ENCODE results near the gene NCR3LG1.

The NCR3LG1 gene

GRCh38 chr11:17351510-17352176, at the start of gene NCR3LG1:
Gene NCR3LG1, plus strand, starts transcription at chr11:17351800. Its CDS starts 170 bp downstream, at chr11:17351970.
- DNase-seq = peak; percentile 60 to 61

GRCh38 chr11:17313349-17314231, 38.0 kb upstream of the NCR3LG1 start:
- no peak for DNase-seq

GRCh38 chr11:17314232-17314547, 37.4 kb upstream of the NCR3LG1 start:
- no peak for DNase-seq

GRCh38 chr11:17314904-17315426, 36.6 kb upstream of the NCR3LG1 start:
- DNase-seq = no peak

GRCh38 chr11:17328871-17329494, 22.6 kb upstream of the NCR3LG1 start:
- no peak for DNase-seq

GRCh38 chr11:17331669-17332068, 19.9 kb upstream of the NCR3LG1 start:
- no peak for DNase-seq

GRCh38 chr11:17333799-17334586, 17.6 kb upstream of the NCR3LG1 start:
- DNase-seq = no peak

GRCh38 chr11:17343257-17343656, 8.3 kb upstream of the NCR3LG1 start:
- no peak for DNase-seq

GRCh38 chr11:17343907-17344306, 7.7 kb upstream of the NCR3LG1 start:
- peak; percentile 43 to 44 for DNase-seq

- no peak for DNase-seq
Measured at GRCh38 chr11:17347676-17348075, 3.9 kb upstream of the NCR3LG1 start.

GRCh38 chr11:17350455-17351171, 987 bp upstream of the NCR3LG1 start:
- no peak for DNase-seq

GRCh38 chr11:17351172-17351509, 459 bp upstream of the NCR3LG1 start:
- DNase-seq = no peak

- DNase-seq = peak; percentile 63 to 77
Measured at GRCh38 chr11:17352950-17353820, 1.6 kb downstream of the NCR3LG1 start.

- DNase-seq = no peak
Measured at GRCh38 chr11:17353821-17354600, 2.4 kb downstream of the NCR3LG1 start.

GRCh38 chr11:17354601-17354991, 3.0 kb downstream of the NCR3LG1 start:
- DNase-seq = peak; percentile 62 to 74

GRCh38 chr11:17366495-17366894, 14.9 kb downstream of the NCR3LG1 start:
- DNase-seq = no peak

- DNase-seq = no peak
Measured at GRCh38 chr11:17368551-17368950, 17.0 kb downstream of the NCR3LG1 start.

GRCh38 chr11:17369094-17369493, 17.5 kb downstream of the NCR3LG1 start:
- DNase-seq = no peak

- DNase-seq = no peak
Measured at GRCh38 chr11:17369684-17370243, 18.2 kb downstream of the NCR3LG1 start.

- DNase-seq = no peak
Measured at GRCh38 chr11:17371614-17372013, 20.0 kb downstream of the NCR3LG1 start.
